ENCODE results near the gene SMARCC2.

Gene SMARCC2

GRCh38 chr12:56208006-56208405 is 18.7 kb upstream of the SMARCC2 start:
- no peak for DNase-seq (ENCODE audit: low read depth)

GRCh38 chr12:56206452-56207166 is 17.3 kb upstream of the SMARCC2 start:
- no peak for DNase-seq (ENCODE audit: low read depth)

- DNase-seq (ENCODE audit: low read depth) = no peak
These were observed 16.2 kb upstream of the SMARCC2 start for GRCh38 chr12:56205445-56205844.

GRCh38 chr12:56204275-56204674 is 15.0 kb upstream of the SMARCC2 start:
- DNase-seq (ENCODE audit: low read depth) = no peak

GRCh38 chr12:56202838-56203237 is 13.6 kb upstream of the SMARCC2 start:
- DNase-seq (ENCODE audit: low read depth) = no peak

- DNase-seq (ENCODE audit: low read depth) = no peak
These were observed 13.1 kb upstream of the SMARCC2 start for GRCh38 chr12:56202366-56202765.

- DNase-seq (ENCODE audit: low read depth) = no peak
These were observed 9.6 kb upstream of the SMARCC2 start for GRCh38 chr12:56198836-56199235.

GRCh38 chr12:56197921-56198635 is 8.8 kb upstream of the SMARCC2 start:
- DNase-seq (ENCODE audit: low read depth) = no peak

- peak; percentile 89 for DNase-seq (ENCODE audit: low read depth)
These were observed 7.7 kb upstream of the SMARCC2 start for GRCh38 chr12:56196818-56197550.

- peak; percentile 73 for DNase-seq (ENCODE audit: low read depth)
These were observed 3.8 kb upstream of the SMARCC2 start for GRCh38 chr12:56193025-56193578.

- DNase-seq (ENCODE audit: low read depth) = no peak
These were observed 3.3 kb upstream of the SMARCC2 start for GRCh38 chr12:56192582-56192981.

- DNase-seq (ENCODE audit: low read depth) = no peak
These were observed 1.4 kb upstream of the SMARCC2 start for GRCh38 chr12:56190695-56191155.

- peak; percentile 94 for DNase-seq (ENCODE audit: low read depth)
These were observed 823 bp upstream of the SMARCC2 start for GRCh38 chr12:56189918-56190694.

- no peak for DNase-seq (ENCODE audit: low read depth)
These were observed 545 bp downstream of the SMARCC2 start for GRCh38 chr12:56188778-56189098.

GRCh38 chr12:56188131-56188777 is 1.0 kb downstream of the SMARCC2 start:
- no peak for DNase-seq (ENCODE audit: low read depth)

GRCh38 chr12:56186957-56187356 is 2.3 kb downstream of the SMARCC2 start:
- DNase-seq (ENCODE audit: low read depth) = no peak

- no peak for DNase-seq (ENCODE audit: low read depth)
These were observed 10.9 kb downstream of the SMARCC2 start for GRCh38 chr12:56178347-56178746.

GRCh38 chr12:56172839-56173238 is 16.4 kb downstream of the SMARCC2 start:
- no peak for DNase-seq (ENCODE audit: low read depth)

GRCh38 chr12:56169229-56169759 is 20.0 kb downstream of the SMARCC2 start:
- no peak for DNase-seq (ENCODE audit: low read depth)

GRCh38 chr12:56165369-56165768 is 23.9 kb downstream of the SMARCC2 start:
- DNase-seq (ENCODE audit: low read depth) = no peak

- DNase-seq (ENCODE audit: low read depth) = no peak
These were observed 24.9 kb downstream of the SMARCC2 start for GRCh38 chr12:56164345-56164729.

All from HS-27A (cell line).